22Rv1 (cell line): Measurements from ENCODE around the gene CCNA1.

Experiments
- ZFX ChIP-seq: fragments of 450-650 bp; IDR thresholded peaks from 2 replicates; pipeline ENCODE4 v1.6.1; 2017; ENCODE audit warnings: antibody characterized with exemption, borderline replicate concordance
- TF ChIP-seq, protein P1 (sequence below): fragments of 450-650 bp; IDR thresholded peaks from 2 replicates; pipeline ENCODE4 v1.5.1; 2017; ENCODE audit warnings: mild to moderate bottlenecking

DNA sequence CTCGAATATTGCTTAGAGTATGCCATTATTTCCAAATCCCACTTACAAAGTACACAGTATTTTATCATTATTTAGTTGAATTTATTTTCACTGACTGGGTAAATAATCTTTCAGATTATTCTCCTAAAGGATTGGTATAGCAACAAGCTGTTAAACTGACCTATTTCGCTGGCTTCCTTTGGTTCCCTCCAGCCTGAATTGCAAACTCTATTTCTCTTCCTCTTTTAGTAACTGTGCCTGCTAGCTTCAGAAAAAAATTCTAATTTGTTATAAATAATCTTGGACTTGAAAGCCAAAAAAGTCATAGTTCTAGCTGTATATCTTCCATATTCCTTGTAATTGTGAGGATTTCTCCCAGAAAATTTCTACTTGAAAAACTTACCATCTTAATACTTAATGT lies 15.0 kb upstream of the CCNA1 start:
- TF ChIP-seq, protein P1, sequence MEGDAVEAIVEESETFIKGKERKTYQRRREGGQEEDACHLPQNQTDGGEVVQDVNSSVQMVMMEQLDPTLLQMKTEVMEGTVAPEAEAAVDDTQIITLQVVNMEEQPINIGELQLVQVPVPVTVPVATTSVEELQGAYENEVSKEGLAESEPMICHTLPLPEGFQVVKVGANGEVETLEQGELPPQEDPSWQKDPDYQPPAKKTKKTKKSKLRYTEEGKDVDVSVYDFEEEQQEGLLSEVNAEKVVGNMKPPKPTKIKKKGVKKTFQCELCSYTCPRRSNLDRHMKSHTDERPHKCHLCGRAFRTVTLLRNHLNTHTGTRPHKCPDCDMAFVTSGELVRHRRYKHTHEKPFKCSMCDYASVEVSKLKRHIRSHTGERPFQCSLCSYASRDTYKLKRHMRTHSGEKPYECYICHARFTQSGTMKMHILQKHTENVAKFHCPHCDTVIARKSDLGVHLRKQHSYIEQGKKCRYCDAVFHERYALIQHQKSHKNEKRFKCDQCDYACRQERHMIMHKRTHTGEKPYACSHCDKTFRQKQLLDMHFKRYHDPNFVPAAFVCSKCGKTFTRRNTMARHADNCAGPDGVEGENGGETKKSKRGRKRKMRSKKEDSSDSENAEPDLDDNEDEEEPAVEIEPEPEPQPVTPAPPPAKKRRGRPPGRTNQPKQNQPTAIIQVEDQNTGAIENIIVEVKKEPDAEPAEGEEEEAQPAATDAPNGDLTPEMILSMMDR: no peak
- no peak for TF ChIP-seq ZFX
